NCI-H69 (cell line): ENCODE data around the gene CAAP1.
"Not testable (repeated sequence)": the region's sequence is repeated elsewhere in the genome, so short reads cannot be mapped to it uniquely, and the experiment has no call there.

Experiments used
- DNase-seq: peaks from one replicate; lab custom pipeline; 2025; lab: John Stamatoyannopoulos, UW

CAAP1 gene, protein sequence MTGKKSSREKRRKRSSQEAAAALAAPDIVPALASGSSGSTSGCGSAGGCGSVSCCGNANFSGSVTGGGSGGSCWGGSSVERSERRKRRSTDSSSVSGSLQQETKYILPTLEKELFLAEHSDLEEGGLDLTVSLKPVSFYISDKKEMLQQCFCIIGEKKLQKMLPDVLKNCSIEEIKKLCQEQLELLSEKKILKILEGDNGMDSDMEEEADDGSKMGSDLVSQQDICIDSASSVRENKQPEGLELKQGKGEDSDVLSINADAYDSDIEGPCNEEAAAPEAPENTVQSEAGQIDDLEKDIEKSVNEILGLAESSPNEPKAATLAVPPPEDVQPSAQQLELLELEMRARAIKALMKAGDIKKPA

DNA sequence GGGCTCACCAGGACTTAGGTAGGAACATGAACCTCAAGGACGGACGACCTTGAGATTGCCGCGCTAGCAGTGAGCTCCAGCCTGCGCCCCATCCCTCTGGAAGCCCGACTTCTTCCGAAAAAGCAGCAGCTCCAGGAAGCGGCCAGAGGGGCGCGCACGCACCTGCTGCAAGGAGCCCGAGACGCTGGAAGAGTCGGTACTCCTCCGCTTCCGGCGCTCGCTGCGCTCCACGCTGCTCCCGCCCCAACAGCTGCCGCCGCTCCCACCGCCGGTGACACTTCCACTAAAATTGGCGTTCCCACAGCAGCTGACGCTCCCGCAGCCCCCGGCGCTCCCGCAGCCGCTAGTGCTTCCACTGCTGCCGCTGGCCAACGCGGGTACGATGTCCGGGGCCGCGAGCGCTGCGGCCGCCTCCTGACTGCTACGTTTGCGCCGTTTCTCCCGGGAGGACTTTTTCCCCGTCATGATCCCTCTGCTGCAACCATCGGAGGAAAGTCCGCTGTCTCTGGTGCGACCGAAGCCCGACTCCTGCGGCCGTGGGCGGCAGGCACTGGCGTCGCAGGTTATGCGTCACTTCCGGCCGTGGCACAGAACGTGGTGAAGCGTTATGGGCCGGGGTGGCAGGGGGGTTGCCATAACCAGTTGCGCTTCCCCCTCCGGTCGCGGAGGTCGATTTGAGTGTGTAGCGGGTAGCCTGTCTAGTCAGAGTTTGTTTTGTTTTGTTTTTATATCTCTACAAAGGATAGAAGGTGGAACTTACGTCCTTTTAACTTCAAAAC, at the start of gene CAAP1:
TSS of gene CAAP1 (minus strand) at position 552 of the 779 bp plus-strand sequence. CDS start at position 465, 87 bp downstream.
- DNase-seq = peak; percentile 98

GRCh38 chr9:26940779-26941178, 48.2 kb upstream of the CAAP1 start:
- DNase-seq = no peak

DNA sequence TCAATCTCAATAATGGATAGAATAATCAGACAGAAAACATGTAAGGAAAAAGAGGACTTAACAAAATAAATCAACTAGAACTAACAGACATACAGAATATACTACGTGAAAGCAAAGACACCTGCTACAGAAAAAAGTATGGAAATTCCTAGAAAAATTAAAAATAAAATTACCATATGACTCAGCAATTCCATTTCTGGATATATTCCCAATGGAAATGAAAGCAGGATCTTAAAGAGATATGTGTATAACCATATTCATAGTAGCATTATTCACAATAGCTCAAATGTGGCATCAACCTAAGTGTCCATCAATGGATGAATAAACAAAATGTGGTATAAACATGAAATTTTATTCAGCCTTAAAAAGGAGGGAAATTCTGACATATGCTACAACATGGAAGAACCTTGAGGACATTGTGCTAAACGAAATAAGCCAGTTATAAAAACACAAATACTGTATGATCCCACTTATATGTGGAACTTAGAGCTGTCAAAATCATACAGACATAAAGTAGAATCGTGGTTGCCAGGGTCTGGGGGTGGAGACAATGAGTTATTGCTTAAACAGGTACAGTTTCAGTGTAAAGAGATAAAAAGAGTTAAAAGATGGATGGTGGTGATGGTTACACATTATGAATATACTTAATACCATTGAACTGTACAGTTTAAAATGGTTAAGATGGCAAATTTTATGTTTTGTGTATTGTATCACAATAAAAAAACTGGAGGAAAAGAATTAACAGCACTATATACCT, 47.5 kb upstream of the CAAP1 start:
- DNase-seq = no peak

DNA sequence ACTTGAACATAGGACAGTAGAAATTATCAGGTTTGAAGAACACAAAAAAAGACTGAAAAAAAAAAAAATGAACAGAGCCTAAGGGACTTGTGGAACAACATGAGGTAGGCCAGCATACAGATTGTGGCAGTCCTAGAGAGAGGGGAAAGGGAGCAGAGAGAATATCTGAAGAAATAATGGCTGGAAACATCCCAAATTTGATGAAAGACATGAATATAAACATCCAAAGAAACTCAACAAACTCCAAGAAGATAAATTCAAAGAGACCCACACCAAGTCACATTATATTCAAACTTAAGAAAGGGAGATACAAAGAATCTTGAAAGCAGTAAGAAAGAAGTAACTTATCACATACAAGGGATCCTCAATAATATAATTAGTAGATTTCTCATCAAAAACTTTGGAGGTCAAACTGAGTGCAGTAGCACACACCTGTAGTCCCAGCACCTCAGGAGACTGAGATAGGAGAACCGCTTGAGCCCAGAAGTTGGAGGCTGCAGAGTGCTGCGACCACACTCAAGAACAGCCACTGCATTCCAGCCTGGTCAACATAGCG, 45.3 kb upstream of the CAAP1 start:
- no peak for DNase-seq

GRCh38 chr9:26935847-26936246, 43.2 kb upstream of the CAAP1 start:
- DNase-seq = no peak

DNA sequence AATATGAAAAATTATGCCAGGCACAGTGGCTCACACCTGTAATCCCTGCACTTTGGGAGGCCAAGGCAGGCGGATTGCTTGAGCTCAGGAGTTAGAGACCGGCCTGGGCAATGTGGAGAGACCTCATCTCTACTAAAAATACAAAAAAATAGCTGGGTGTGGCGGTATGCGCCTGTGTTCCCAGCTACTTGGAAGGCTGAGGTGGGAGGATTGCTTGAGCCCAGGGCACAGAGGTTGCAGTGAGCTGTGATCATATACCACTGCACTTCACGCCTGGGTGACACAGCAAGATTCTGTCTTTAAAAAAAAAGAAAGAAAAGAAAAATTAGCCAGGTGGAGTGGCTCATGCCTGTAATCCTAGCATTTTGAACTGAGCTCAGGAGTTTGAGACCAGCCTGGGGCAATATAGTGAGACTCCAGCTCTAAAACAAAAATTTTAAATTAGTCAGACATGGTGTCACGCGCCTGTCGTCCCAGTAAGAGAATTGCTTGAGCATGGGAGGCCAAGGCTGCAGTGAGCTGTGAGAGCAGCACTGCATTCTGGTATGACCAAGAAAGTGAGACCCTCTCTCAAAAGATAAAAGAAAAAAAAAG, 36.4 kb upstream of the CAAP1 start:
- DNase-seq = no peak

DNA sequence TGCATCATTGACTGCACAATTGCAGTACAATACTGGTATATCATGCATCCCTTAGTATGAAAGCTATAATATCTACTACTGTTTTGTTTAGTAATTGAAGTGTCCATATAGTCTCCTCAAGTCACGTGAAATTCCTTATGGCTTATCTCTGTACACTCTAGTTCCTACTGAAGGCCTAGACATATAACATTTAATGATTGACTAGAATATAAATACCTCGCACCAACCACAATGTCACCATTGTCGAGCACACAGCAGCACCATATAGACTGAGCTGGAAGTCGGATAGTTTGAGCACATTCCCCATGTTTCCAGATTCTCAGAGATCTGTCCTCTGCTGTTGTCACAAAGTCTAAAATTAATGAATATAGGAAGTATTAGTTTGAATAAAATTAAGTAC, 33.0 kb upstream of the CAAP1 start:
- no peak for DNase-seq

DNA sequence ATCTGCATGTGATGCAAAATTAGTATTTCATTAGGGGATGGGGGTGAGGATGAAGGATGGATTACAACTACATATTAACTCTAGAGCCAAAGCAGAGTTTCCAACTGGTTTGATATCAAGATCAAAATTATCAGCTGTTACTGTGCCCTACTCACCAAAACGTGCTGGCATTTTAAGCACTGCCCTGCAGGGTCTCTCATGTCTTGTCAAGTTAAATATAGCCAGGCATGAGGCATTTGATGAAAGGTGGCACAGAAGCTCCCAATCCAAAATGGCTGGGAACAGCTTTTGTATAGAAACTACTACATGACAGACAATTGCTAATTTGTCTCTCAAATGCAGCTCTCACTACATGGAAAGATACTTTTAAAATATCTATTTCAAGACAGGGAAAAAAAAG, 27.1 kb upstream of the CAAP1 start:
- DNase-seq = no peak

GRCh38 chr9:26913138-26913668, 20.6 kb upstream of the CAAP1 start:
- no peak for DNase-seq

DNA sequence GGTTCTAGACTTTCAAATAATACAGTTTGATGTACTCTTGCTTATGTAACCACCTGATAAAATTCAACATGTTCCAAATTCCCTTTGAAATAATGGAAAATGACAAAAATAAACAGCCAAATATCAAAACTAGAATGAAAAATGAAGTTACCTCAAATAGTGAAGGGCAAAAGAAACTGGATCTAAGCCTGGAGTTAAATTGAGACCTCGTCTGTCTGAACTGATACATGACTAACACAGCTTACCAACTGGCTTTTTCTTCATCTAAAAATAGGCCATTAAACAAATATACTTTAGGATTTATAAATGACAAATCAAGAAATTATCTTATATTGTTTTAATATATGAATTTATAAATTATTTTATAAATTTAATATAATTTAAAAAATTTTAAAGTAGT, 12.1 kb upstream of the CAAP1 start:
- no peak for DNase-seq

- DNase-seq = peak; percentile 41
Measured at GRCh38 chr9:26904070-26904469, 11.5 kb upstream of the CAAP1 start.

DNA sequence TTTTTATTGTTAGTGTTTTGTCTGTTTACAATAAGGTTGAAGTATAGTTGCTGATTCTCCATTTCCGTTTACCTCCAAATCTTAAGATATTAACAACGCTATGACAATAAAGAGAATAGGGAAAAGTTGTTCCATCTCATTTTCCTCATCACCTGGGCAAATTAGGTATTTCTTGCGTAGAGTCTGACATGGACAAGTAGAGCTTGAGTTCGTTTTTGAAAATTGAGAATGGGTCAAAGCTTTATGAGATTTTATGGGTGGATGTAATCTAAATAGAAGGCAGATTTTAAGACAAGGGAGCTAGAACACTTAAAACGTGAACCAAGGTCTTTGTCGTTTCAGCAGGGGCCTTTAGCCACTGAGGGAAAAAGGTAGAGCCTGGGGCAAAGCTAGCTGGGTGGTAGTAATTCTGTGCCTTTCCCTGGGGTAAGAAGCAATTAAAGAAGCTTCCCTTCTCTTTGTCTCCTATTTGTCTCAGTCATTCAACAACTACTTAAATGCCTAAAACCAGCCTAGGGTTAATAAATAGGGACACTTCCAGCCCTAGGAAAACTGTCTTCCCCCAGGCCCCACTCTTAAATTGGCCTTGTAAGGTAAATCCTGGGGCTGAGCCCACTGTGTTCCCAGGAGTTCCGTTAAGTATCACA, 551 bp upstream of the CAAP1 start:
- DNase-seq = peak; percentile 36

DNA sequence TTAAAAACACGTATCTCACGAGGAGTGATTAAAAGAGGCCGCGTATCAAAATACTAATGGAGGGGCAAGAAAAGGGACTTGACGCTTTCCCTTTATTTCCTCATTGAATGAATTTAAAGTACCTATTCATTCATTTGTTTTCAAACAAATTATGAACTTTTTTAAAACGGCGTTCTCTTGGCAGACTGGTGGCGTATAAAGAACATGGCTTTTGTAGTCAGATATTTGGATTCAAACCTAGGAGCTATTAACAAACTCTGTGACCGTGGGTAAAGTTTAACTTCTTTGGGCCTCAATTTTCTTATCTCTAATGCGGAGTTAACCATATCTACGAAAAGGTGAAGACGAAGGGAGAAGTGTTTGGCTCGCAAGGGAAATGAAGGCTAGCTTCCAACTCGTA, 876 bp downstream of the CAAP1 start:
- DNase-seq = peak; percentile 56

- no peak for DNase-seq
Measured at GRCh38 chr9:26888271-26888670, 4.3 kb downstream of the CAAP1 start.

DNA sequence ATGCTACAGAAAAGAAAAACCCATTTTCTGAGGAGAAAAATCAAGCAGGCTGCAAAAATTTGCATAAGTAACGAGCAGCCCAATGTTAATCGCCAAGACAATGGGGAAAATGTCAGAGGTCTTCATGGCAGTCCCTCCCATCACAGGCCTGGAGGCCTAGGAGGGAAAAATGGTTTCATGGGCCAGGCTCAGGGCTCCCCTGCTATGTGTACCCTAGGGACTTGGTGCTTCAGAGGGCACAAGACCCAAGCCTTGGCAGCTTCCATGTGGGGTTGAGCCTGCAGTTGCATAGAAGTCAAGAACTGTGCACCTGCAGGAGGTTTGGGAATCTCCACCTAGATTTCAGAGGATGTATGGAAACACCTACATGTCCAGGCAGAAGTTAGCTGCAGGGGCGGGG, 10.4 kb downstream of the CAAP1 start:
- no peak for DNase-seq

DNA sequence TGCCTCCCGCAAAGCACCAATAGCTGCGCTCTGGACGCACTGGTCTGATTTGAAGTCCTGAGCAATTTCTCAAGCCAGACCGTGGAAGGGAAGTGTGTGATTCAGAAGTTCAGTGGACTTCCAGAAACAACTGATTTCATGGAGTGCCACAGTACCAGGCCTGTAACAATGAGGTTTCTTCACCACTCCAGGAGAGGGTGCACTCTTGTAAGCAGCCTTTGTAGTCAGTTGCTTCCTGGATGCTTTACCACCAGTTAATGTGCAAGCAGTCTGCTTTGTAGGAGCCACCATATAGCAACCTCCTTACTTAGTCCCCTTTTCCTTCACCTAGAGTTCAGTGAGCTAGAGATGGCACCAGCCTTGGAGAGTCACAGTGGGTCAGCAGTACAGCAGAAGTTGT, 12.3 kb downstream of the CAAP1 start:
- no peak for DNase-seq

GRCh38 chr9:26875155-26875554, 17.4 kb downstream of the CAAP1 start:
- not testable (repeated sequence) for DNase-seq

GRCh38 chr9:26870292-26870691, 22.3 kb downstream of the CAAP1 start:
- no peak for DNase-seq

GRCh38 chr9:26863074-26863473, 29.5 kb downstream of the CAAP1 start:
- peak; percentile 37 for DNase-seq

DNA sequence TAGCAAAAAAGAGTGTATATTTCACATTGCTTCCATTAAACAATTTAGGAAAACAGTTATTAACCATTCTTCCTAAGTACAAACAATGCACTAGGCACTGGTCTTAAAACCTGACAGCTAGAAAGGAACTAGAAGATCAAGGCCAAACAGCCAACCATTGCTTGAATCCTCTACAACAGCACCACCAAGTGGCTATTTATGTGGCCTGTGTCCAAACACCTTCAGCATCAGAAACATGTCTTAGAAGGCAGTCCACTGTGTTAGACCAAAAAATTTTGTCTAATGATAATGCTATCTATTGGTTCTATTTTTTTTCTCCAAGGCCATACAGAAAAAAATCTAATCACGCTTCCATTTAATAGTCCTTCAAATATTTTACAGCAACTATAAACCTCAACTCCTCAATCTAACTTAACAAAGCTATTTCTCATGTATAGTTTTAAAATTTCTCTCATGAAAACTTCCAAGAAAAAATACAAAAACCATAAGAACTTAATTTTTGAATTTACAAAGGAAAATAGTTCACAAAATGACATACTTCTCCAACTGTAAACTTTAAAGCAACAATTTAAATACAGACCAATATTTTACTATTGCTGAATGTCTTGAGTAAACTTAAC, 36.1 kb downstream of the CAAP1 start:
- peak; percentile 85 for DNase-seq

DNA sequence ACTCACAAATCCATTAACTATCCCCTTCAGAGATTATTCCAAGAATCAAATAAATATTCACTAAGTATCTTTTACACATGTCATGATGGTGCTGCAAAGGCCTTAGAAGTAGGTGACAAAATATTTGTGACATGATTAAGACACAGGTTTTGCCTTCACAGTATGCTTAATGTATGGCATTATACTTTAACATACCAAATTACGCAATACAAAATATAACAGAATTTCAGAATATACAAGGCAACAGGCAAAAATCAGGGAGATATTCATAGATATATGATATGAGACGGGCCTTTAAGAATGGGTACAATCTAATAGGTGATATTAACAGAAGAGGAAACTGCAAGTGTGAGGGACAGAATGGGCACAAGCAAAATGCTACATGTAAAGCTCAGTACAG, 41.6 kb downstream of the CAAP1 start:
- no peak for DNase-seq
